ENCODE results near the gene SEMA7A. TPM values are rescaled to one million over a fixed set of nuclear protein-coding genes. Genes with fewer than 3 reads are reported as not detected.

SEMA7A gene
- total RNA-seq, 3 donors from 2014 or later: 1.6 to 3.7 (median 3.0) TPM

DNA sequence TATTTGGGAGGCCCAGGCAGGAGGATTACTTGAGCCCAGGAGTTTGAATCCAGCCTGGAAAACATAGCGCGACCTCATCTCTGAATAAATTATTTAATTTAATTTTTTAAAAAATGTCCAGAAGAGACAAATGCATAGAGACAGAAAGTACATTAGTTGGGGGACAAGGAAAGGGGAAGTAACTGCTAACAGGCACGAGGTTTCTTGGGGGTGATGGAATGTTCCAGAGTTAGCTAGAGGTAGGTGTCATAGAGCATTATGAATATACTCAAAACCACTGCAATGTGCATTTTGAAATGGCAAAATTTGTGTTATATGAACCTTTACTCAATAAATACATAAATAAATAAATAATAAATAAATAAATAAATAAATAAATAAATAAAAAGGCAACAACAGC lies 34.7 kb downstream of the SEMA7A start:
- no peaks in the 10 kb centered on the region for H3K9me3 ChIP-seq
- TF ChIP-seq, protein P1, sequence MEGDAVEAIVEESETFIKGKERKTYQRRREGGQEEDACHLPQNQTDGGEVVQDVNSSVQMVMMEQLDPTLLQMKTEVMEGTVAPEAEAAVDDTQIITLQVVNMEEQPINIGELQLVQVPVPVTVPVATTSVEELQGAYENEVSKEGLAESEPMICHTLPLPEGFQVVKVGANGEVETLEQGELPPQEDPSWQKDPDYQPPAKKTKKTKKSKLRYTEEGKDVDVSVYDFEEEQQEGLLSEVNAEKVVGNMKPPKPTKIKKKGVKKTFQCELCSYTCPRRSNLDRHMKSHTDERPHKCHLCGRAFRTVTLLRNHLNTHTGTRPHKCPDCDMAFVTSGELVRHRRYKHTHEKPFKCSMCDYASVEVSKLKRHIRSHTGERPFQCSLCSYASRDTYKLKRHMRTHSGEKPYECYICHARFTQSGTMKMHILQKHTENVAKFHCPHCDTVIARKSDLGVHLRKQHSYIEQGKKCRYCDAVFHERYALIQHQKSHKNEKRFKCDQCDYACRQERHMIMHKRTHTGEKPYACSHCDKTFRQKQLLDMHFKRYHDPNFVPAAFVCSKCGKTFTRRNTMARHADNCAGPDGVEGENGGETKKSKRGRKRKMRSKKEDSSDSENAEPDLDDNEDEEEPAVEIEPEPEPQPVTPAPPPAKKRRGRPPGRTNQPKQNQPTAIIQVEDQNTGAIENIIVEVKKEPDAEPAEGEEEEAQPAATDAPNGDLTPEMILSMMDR (IDR thresholded peaks at IDR 0.05): no peak
- H3K4me3 ChIP-seq: no peak overlapping the region
- DNase-seq (no peak), ATAC-seq (no peak)
- no peaks in the 10 kb centered on the region for H3K36me3 ChIP-seq (ENCODE audit: low read depth)
- intact Hi-C loops (cut with DNase I, micrococcal nuclease): no loop called here
- peaks cover 6% of the 10 kb centered on the region for H3K4me1 ChIP-seq (ENCODE audit: low read depth)

DNA sequence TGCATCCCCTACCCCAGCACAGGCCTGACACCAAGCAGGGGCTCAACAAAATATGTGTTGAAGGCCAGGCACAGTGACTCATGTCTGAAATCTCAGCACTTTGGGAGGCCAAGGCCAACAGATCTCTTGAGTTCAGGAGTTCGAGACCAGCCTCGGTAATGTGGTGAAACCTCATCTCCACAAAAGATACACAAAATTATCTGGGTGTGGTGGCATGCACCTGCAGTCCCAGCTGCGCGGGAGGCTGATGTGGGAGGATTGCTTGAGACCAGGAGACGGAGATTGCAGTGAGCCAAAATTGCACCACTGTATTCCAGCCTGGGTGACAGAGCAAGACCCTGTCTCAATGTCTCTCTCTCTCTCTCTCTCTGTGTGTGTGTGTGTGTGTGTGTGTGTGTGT lies 35.6 kb downstream of the SEMA7A start:
- no peak for DNase-seq
- ATAC-seq: no peak
- TF ChIP-seq, protein P1 (IDR thresholded peaks at IDR 0.05): no peak
- peaks cover 6% of the 10 kb centered on the region for H3K4me1 ChIP-seq (ENCODE audit: low read depth)
- no peaks in the 10 kb centered on the region for H3K9me3 ChIP-seq
- H3K4me3 ChIP-seq: no peak overlapping the region
- no peaks in the 10 kb centered on the region for H3K36me3 ChIP-seq (ENCODE audit: low read depth)
- intact Hi-C loops (cut with DNase I, micrococcal nuclease): no loop called here

DNA sequence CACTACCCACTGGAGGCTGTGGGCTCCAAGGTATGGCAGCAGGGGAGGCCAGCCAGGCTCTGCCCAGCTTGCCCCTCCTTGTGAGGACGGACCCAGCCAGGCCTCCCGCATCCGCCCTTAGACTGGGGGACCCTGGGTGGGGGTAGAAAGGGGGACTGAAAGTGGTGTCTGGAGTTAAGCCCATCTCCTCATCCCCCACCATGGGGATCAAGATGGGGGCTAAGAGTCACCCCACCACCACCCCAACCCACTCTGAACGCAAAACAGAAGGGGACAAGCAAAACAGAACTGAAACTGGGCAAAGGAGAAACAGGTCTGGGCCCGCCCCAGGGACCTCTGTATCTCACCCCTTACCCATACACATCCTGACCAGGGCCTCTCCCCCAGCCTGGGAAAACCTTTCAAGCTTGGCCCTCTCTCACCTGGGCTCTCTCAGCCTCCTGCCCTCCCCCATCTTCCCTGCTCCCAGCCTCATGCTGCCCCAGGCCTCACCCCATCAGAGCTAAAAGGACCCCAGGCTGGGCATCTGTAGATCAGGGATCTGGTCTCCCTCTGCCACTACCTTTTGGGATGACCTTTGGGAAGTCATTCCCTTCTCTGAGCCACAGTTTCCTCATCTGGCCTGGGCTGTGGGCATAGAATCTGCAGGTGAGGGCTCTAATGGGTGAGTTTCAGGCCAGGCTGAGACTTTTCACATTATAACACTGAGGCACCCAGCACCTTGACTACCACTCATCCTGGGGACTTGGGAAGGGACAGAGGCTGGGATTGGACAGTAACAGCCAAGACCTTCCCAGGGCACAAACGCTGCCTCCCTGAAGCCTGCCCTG lies 36.3 kb downstream of the SEMA7A start:
- H3K9me3 ChIP-seq: no peaks in the 10 kb centered on the region
- no peak for DNase-seq
- H3K4me3 ChIP-seq: no peak overlapping the region
- no peaks in the 10 kb centered on the region for H3K36me3 ChIP-seq (ENCODE audit: low read depth)
- intact Hi-C loops (cut with DNase I, micrococcal nuclease): no loop called here
- H3K4me1 ChIP-seq (ENCODE audit: low read depth): peaks cover 1% of the 10 kb centered on the region
- ATAC-seq: peak; percentile 37
- TF ChIP-seq, protein P1 (IDR thresholded peaks at IDR 0.05): no peak

DNA sequence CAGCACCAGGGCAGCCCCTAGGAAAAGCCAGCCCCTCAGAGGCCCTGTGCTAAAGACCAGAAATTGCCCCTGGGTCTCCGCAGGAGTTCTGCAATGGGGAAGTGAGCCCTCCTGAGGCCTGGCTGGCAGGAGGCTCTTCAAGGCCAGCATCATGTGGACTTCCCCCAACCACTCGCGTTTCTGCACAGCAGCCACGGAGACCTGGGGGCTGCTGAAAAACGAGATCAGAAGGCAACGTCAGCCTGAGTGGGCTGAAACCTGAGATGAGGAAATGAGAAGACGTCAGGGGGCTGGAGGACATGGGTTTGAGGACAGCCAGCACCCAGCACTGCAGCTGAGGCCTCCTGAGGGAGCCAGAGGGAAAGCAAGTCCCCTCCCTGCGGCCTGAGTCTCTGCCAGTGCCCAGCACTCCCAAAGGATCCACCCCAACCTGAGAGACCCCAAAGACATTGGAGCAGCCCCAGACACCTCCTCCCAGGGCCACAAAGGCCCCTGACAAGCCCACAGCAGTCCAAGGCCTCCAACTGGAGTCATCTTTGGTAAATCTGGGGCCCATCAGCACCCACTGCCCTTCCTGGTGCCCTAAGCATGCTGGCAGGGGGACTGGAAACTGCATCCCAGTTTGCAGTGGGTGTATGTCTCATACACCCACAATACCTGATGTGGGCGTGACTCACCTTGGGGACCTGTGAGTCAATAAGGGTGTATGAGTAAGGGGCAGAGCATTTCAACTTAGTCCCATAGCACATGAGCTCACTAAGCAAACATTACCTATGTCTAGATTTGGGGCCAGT lies 37.1 kb downstream of the SEMA7A start:
- H3K36me3 ChIP-seq (ENCODE audit: low read depth): no peaks in the 10 kb centered on the region
- peak; percentile 54 for ATAC-seq
- no peaks in the 10 kb centered on the region for H3K9me3 ChIP-seq
- TF ChIP-seq, protein P1 (IDR thresholded peaks at IDR 0.05): no peak
- H3K4me1 ChIP-seq (ENCODE audit: low read depth): no peaks in the 10 kb centered on the region
- DNase-seq: peak in 1 of 3 donors; percentile 18
- intact Hi-C loops (cut with DNase I, micrococcal nuclease): no loop called here
- no peak overlapping the region for H3K4me3 ChIP-seq

DNA sequence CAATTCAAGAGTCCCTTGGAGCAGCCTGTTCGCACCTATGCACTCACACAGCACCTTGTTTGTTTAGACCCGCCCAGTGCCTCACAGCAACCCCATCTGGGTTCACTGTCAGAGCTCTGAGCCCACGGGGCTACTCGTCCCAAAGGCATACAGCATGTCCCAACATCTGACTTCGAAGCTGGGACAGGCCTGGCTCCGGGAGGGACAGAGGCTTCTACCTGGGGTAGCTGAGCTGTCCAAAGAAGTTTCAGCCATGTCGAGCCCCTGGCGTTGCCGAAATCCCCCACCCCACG lies 37.7 kb downstream of the SEMA7A start:
- H3K4me1 ChIP-seq (ENCODE audit: low read depth): no peaks in the 10 kb centered on the region
- H3K36me3 ChIP-seq (ENCODE audit: low read depth): no peaks in the 10 kb centered on the region
- ATAC-seq: no peak
- TF ChIP-seq, protein P1 (IDR thresholded peaks at IDR 0.05): no peak
- no peaks in the 10 kb centered on the region for H3K9me3 ChIP-seq
- no peak overlapping the region for H3K4me3 ChIP-seq
- no peak for DNase-seq
- intact Hi-C loops (cut with DNase I, micrococcal nuclease): no loop called here
